ENCODE results near the gene ZDHHC9.
A peak's percentile ranks its signal among the peaks of the same experiment; 100 is the strongest.

The ZDHHC9 gene

GRCh38 chrX:129823522-129823921, 20.2 kb downstream of the ZDHHC9 start:
- Histone ChIP-seq H3K9me3 (ENCODE audit: control insufficient read depth, low read length) (no peaks in the 10 kb centered on the region), H3K4me1 (ENCODE audit: control insufficient read depth, insufficient read depth, low read length, poor library complexity, severe bottlenecking) (peaks cover 6% of the 10 kb centered on the region), H3K27me3 (replicated peaks; ENCODE audit: control insufficient read depth, insufficient read depth, low read length, poor library complexity, severe bottlenecking) (no peaks in the 10 kb centered on the region), H3K36me3 (ENCODE audit: control insufficient read depth, insufficient read depth, low read length) (no peaks in the 10 kb centered on the region), H3K27ac (ENCODE audit: insufficient read depth, low read length, poor library complexity, severe bottlenecking) (no peak overlapping the region), H3K4me3 (ENCODE audit: insufficient read depth, low read depth, low read length, poor library complexity, severe bottlenecking) (no peak overlapping the region)
- DNase-seq = no peak

DNA sequence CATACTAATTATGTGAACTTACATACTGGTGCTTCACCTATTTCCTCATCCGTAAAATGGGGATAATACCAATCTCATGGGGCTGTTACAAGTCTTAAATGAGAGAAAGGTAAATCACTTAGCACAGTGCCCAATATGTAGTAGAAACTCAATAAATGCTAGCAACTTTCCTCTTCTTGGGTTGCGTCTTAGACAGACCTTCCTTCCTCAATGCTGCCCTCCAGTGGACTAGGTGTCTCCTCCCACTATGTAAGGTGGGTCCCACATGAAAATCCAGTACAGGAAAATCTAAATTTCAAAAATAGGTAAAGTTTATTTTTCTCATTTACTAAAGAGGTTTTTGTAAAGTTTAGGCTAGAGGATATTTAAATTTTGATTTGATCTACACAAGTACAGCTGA, 20.6 kb downstream of the ZDHHC9 start:
- Histone ChIP-seq H3K4me1 (ENCODE audit: control insufficient read depth, insufficient read depth, low read length, poor library complexity, severe bottlenecking) (peaks cover 6% of the 10 kb centered on the region), H3K27ac (ENCODE audit: insufficient read depth, low read length, poor library complexity, severe bottlenecking) (no peak overlapping the region), H3K36me3 (ENCODE audit: control insufficient read depth, insufficient read depth, low read length) (no peaks in the 10 kb centered on the region), H3K4me3 (ENCODE audit: insufficient read depth, low read depth, low read length, poor library complexity, severe bottlenecking) (no peak overlapping the region), H3K9me3 (ENCODE audit: control insufficient read depth, low read length) (no peaks in the 10 kb centered on the region), H3K27me3 (replicated peaks; ENCODE audit: control insufficient read depth, insufficient read depth, low read length, poor library complexity, severe bottlenecking) (no peaks in the 10 kb centered on the region)
- DNase-seq = peak; percentile 9 to 25 (median 11)

DNA sequence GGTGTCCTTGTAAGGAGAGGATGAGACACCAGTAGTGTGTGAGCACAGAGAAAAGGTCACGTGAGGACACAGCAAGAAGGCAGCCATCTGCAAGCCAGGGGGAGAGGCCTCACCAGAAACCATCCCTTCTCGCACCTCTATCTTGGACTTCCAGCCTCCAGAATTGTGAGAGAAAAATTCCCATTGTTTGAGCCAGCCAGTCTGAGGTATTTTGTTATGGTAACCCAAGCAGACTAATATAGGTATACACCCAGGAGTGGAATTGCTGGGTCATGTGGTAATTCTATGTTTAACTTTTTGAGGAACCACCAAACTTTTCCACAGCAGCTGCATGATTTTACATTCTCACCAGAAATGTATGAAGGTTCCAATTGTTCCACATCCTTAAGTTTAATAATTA, 25.6 kb downstream of the ZDHHC9 start:
- no peaks in the 10 kb centered on the region for H3K4me1 ChIP-seq (ENCODE audit: control insufficient read depth, insufficient read depth, low read length, poor library complexity, severe bottlenecking)
- H3K27ac ChIP-seq (ENCODE audit: insufficient read depth, low read length, poor library complexity, severe bottlenecking) = no peak overlapping the region
- H3K4me3 ChIP-seq (ENCODE audit: insufficient read depth, low read depth, low read length, poor library complexity, severe bottlenecking) = no peak overlapping the region
- no peaks in the 10 kb centered on the region for H3K9me3 ChIP-seq (ENCODE audit: control insufficient read depth, low read length)
- no peak for DNase-seq
- no peaks in the 10 kb centered on the region for H3K36me3 ChIP-seq (ENCODE audit: control insufficient read depth, insufficient read depth, low read length)
- no peaks in the 10 kb centered on the region for H3K27me3 ChIP-seq (replicated peaks; ENCODE audit: control insufficient read depth, insufficient read depth, low read length, poor library complexity, severe bottlenecking)

- H3K9me3 ChIP-seq (ENCODE audit: control insufficient read depth, low read length) = no peaks in the 10 kb centered on the region
- no peak overlapping the region for H3K4me3 ChIP-seq (ENCODE audit: insufficient read depth, low read depth, low read length, poor library complexity, severe bottlenecking)
- no peak overlapping the region for H3K27ac ChIP-seq (ENCODE audit: insufficient read depth, low read length, poor library complexity, severe bottlenecking)
- no peaks in the 10 kb centered on the region for H3K36me3 ChIP-seq (ENCODE audit: control insufficient read depth, insufficient read depth, low read length)
- DNase-seq = no peak
- no peaks in the 10 kb centered on the region for H3K27me3 ChIP-seq (replicated peaks; ENCODE audit: control insufficient read depth, insufficient read depth, low read length, poor library complexity, severe bottlenecking)
- H3K4me1 ChIP-seq (ENCODE audit: control insufficient read depth, insufficient read depth, low read length, poor library complexity, severe bottlenecking) = no peaks in the 10 kb centered on the region
Measured at GRCh38 chrX:129813662-129814368, 29.9 kb downstream of the ZDHHC9 start.

GRCh38 chrX:129808829-129809796, 34.6 kb downstream of the ZDHHC9 start:
- no peak overlapping the region for H3K4me3 ChIP-seq (ENCODE audit: insufficient read depth, low read depth, low read length, poor library complexity, severe bottlenecking)
- H3K4me1 ChIP-seq (ENCODE audit: control insufficient read depth, insufficient read depth, low read length, poor library complexity, severe bottlenecking) = no peaks in the 10 kb centered on the region
- DNase-seq = no peak
- H3K9me3 ChIP-seq (ENCODE audit: control insufficient read depth, low read length) = no peaks in the 10 kb centered on the region
- no peaks in the 10 kb centered on the region for H3K27me3 ChIP-seq (replicated peaks; ENCODE audit: control insufficient read depth, insufficient read depth, low read length, poor library complexity, severe bottlenecking)
- H3K27ac ChIP-seq (ENCODE audit: insufficient read depth, low read length, poor library complexity, severe bottlenecking) = no peak overlapping the region
- H3K36me3 ChIP-seq (ENCODE audit: control insufficient read depth, insufficient read depth, low read length) = no peaks in the 10 kb centered on the region

- Histone ChIP-seq H3K4me1 (ENCODE audit: control insufficient read depth, insufficient read depth, low read length, poor library complexity, severe bottlenecking) (no peaks in the 10 kb centered on the region), H3K27me3 (replicated peaks; ENCODE audit: control insufficient read depth, insufficient read depth, low read length, poor library complexity, severe bottlenecking) (no peaks in the 10 kb centered on the region), H3K27ac (ENCODE audit: insufficient read depth, low read length, poor library complexity, severe bottlenecking) (no peak overlapping the region), H3K9me3 (ENCODE audit: control insufficient read depth, low read length) (no peaks in the 10 kb centered on the region), H3K4me3 (ENCODE audit: insufficient read depth, low read depth, low read length, poor library complexity, severe bottlenecking) (no peak overlapping the region), H3K36me3 (ENCODE audit: control insufficient read depth, insufficient read depth, low read length) (no peaks in the 10 kb centered on the region)
- no peak for DNase-seq
Measured at GRCh38 chrX:129808158-129808828, 35.4 kb downstream of the ZDHHC9 start.

GRCh38 chrX:129804806-129805205, 38.9 kb downstream of the ZDHHC9 start:
- DNase-seq = no peak

GRCh38 chrX:129802863-129803262, 40.8 kb downstream of the ZDHHC9 start:
- Histone ChIP-seq H3K36me3 (ENCODE audit: control insufficient read depth, insufficient read depth, low read length) (no peaks in the 10 kb centered on the region), H3K27ac (ENCODE audit: insufficient read depth, low read length, poor library complexity, severe bottlenecking) (no peak overlapping the region), H3K27me3 (replicated peaks; ENCODE audit: control insufficient read depth, insufficient read depth, low read length, poor library complexity, severe bottlenecking) (no peaks in the 10 kb centered on the region), H3K4me1 (ENCODE audit: control insufficient read depth, insufficient read depth, low read length, poor library complexity, severe bottlenecking) (no peaks in the 10 kb centered on the region), H3K4me3 (ENCODE audit: insufficient read depth, low read depth, low read length, poor library complexity, severe bottlenecking) (no peak overlapping the region), H3K9me3 (ENCODE audit: control insufficient read depth, low read length) (no peaks in the 10 kb centered on the region)
- DNase-seq = no peak

More at GRCh38 chrX:129804806-129805205, 38.9 kb downstream of the ZDHHC9 start:
- Histone ChIP-seq H3K27ac (ENCODE audit: insufficient read depth, low read length, poor library complexity, severe bottlenecking) (no peak overlapping the region), H3K4me3 (ENCODE audit: insufficient read depth, low read depth, low read length, poor library complexity, severe bottlenecking) (no peak overlapping the region), H3K4me1 (ENCODE audit: control insufficient read depth, insufficient read depth, low read length, poor library complexity, severe bottlenecking) (no peaks in the 10 kb centered on the region), H3K36me3 (ENCODE audit: control insufficient read depth, insufficient read depth, low read length) (no peaks in the 10 kb centered on the region), H3K9me3 (ENCODE audit: control insufficient read depth, low read length) (no peaks in the 10 kb centered on the region), H3K27me3 (replicated peaks; ENCODE audit: control insufficient read depth, insufficient read depth, low read length, poor library complexity, severe bottlenecking) (no peaks in the 10 kb centered on the region)

- Histone ChIP-seq H3K9me3 (ENCODE audit: control insufficient read depth, low read length) (no peaks in the 10 kb centered on the region), H3K27me3 (replicated peaks; ENCODE audit: control insufficient read depth, insufficient read depth, low read length, poor library complexity, severe bottlenecking) (no peaks in the 10 kb centered on the region), H3K27ac (ENCODE audit: insufficient read depth, low read length, poor library complexity, severe bottlenecking) (no peak overlapping the region), H3K36me3 (ENCODE audit: control insufficient read depth, insufficient read depth, low read length) (no peaks in the 10 kb centered on the region), H3K4me1 (ENCODE audit: control insufficient read depth, insufficient read depth, low read length, poor library complexity, severe bottlenecking) (no peaks in the 10 kb centered on the region), H3K4me3 (ENCODE audit: insufficient read depth, low read depth, low read length, poor library complexity, severe bottlenecking) (no peak overlapping the region)
- DNase-seq = no peak
Measured at GRCh38 chrX:129800186-129800585, 43.5 kb downstream of the ZDHHC9 start.
